IMR-90 (cell line): Measurements from ENCODE around the gene HYKK. TPM values are rescaled to one million over a fixed set of nuclear protein-coding genes. Genes with fewer than 3 reads are reported as not detected.
"Not testable (repeated sequence)": the region's sequence is repeated elsewhere in the genome, so short reads cannot be mapped to it uniquely, and the experiment has no call there.

Experiments
- ATAC-seq: fragments of 200-7000 bp; cut with Tn5 transposase; 2 replicates; pipeline ENCODE4 v1.9.1; 2020; ENCODE audit warnings: low read depth, mild to moderate bottlenecking, moderate library complexity
- BruUV-seq: library from RNA; stranded (reverse); fragments of 400-500 nt; replicated peaks from 2 replicates; lab custom pipeline; 2021; lab: Mats Ljungman, UMichigan
- CTCF ChIA-PET: fragments of 300-600 bp; formaldehyde crosslinking; extraction: SDS; loops from one replicate; lab custom pipeline; 2021; ENCODE audit warnings: antibody characterized with exemption; lab: Yijun Ruan, JAX
- POLR2A ChIA-PET: fragments of 300-600 bp; sonication (Branson Sonifier 250); formaldehyde crosslinking; loops from one replicate; lab custom pipeline; 2022; ENCODE audit warnings: antibody characterized with exemption; ENCODE audit not compliant: unreplicated experiment; lab: Charles Lee
- DNase-seq: peaks from one replicate; pipeline ENCODE4 v3.0.0; 2013
- H2AFZ ChIP-seq: replicated peaks from 2 replicates; pipeline ENCODE3; 2013; ENCODE audit warnings: low read length, mild to moderate bottlenecking; ENCODE audit not compliant: poor library complexity
- H2AK5ac ChIP-seq: 2 replicates; pipeline ENCODE4 v1.6.1; 2013; ENCODE audit warnings: low read depth, low read length, inconsistent platforms
- H2AK9ac ChIP-seq: replicated peaks from 2 replicates; pipeline ENCODE3; 2013; ENCODE audit warnings: mild to moderate bottlenecking, low read depth, low read length, moderate library complexity; ENCODE audit not compliant: poor library complexity
- H2BK120ac ChIP-seq: 2 replicates; pipeline ENCODE4 v1.6.1; 2013; ENCODE audit warnings: low read depth, low read length, inconsistent platforms
- H2BK15ac ChIP-seq: 3 replicates; pipeline ENCODE4 v1.6.1; 2013; ENCODE audit warnings: low read depth, low read length, inconsistent platforms
- H2BK20ac ChIP-seq: 2 replicates; pipeline ENCODE4 v1.6.1; 2013; ENCODE audit warnings: low read depth, mild to moderate bottlenecking, inconsistent platforms, low read length, moderate library complexity
- H2BK5ac ChIP-seq: 2 replicates; pipeline ENCODE4 v1.6.1; 2013; ENCODE audit warnings: mild to moderate bottlenecking, low read depth, low read length, inconsistent platforms; ENCODE audit not compliant: poor library complexity, severe bottlenecking
- H3K14ac ChIP-seq: replicated peaks from 2 replicates; pipeline ENCODE4 v1.6.1; 2013; ENCODE audit warnings: low read depth, low read length, inconsistent platforms
- H3K18ac ChIP-seq: 2 replicates; pipeline ENCODE4 v1.6.1; 2013; ENCODE audit warnings: low read depth, low read length, control low read depth
- H3K23ac ChIP-seq: 2 replicates; pipeline ENCODE4 v1.6.1; 2013; ENCODE audit warnings: low read depth, low read length, inconsistent platforms
- H3K27ac ChIP-seq: 2 replicates; pipeline ENCODE4 v1.5.1; 2013; ENCODE audit warnings: mild to moderate bottlenecking, control low read depth, low read length; ENCODE audit not compliant: insufficient read depth
- H3K27me3 ChIP-seq: 2 replicates; pipeline ENCODE4 v1.6.1; 2013; ENCODE audit warnings: low read length; ENCODE audit not compliant: control insufficient read depth, insufficient read depth
- H3K36me3 ChIP-seq: 2 replicates; pipeline ENCODE4 v1.6.1; 2013; ENCODE audit warnings: low read length, mixed read lengths; ENCODE audit not compliant: control insufficient read depth, insufficient read depth
- H3K4ac ChIP-seq: 2 replicates; pipeline ENCODE4 v1.6.1; 2013; ENCODE audit warnings: low read depth, low read length, inconsistent platforms
- H3K4me1 ChIP-seq: 2 replicates; pipeline ENCODE4 v1.6.1; 2013; ENCODE audit warnings: low read length, mixed read lengths; ENCODE audit not compliant: control insufficient read depth, insufficient read depth
- H3K4me2 ChIP-seq: 2 replicates; pipeline ENCODE4 v1.6.1; 2013; ENCODE audit warnings: low read depth, mild to moderate bottlenecking, control low read depth, low read length, moderate library complexity
- H3K4me3 ChIP-seq: 2 replicates; pipeline ENCODE4 v1.5.1; 2013; ENCODE audit warnings: low read depth, mild to moderate bottlenecking, control low read depth, low read length, moderate library complexity; ENCODE audit not compliant: insufficient read depth
- H3K56ac ChIP-seq: 2 replicates; pipeline ENCODE4 v1.6.1; 2013; ENCODE audit warnings: low read length, inconsistent platforms; ENCODE audit not compliant: insufficient read depth; ENCODE audit errors: extremely low read depth
- H3K79me1 ChIP-seq, 2 experiments: 2 replicates each; pipeline ENCODE4 v1.6.1; 2013; ENCODE audit warnings: low read length in 2 of 2, inconsistent platforms in 1 of 2, low read depth in 1 of 2
- H3K9ac ChIP-seq: 2 replicates; pipeline ENCODE4 v1.6.1; 2013; ENCODE audit warnings: low read depth, low read length, control low read depth
- H3K9me1 ChIP-seq: 2 replicates; pipeline ENCODE4 v1.6.1; 2013; ENCODE audit warnings: low read length, inconsistent platforms; ENCODE audit not compliant: insufficient read depth
- H3K9me3 ChIP-seq: 2 replicates; pipeline ENCODE4 v1.6.1; 2013; ENCODE audit warnings: low read length; ENCODE audit not compliant: control insufficient read depth, insufficient read depth
- H4K20me1 ChIP-seq: 2 replicates; pipeline ENCODE4 v1.6.1; 2013; ENCODE audit warnings: low read length, inconsistent platforms; ENCODE audit not compliant: insufficient read depth
- H4K5ac ChIP-seq: 2 replicates; pipeline ENCODE4 v1.6.1; 2013; ENCODE audit warnings: mild to moderate bottlenecking, low read depth, low read length, control low read depth
- H4K8ac ChIP-seq, 2 experiments: 2 replicates each; pipeline ENCODE4 v1.6.1; 2013; ENCODE audit warnings: low read depth in 2 of 2, low read length in 2 of 2, control low read depth in 1 of 2, inconsistent platforms in 1 of 2
- H4K91ac ChIP-seq: 2 replicates; pipeline ENCODE4 v1.6.1; 2013; ENCODE audit warnings: low read depth, low read length, inconsistent platforms; ENCODE audit not compliant: insufficient read depth
- WGBS, 2 experiments: methylation state at CpG; one replicate each; pipeline versions ENCODE4 v1.1.5 to v1.1.7; 2013; ENCODE audit warnings: missing lambda C conversion rate in 2 of 2; ENCODE audit not compliant: insufficient read length in 1 of 2; ENCODE audit errors: extremely low coverage in 2 of 2; 5-methylcytosine and 5-hydroxymethylcytosine counted together
- dilution Hi-C: fragments of 300-500 bp; cut with HindIII; formaldehyde crosslinking; loops from one replicate; pipeline ENCODE4 v1.14.3; 2018; ENCODE audit warnings: low sequenced_read_pairs; ENCODE audit not compliant: unreplicated experiment
- in situ Hi-C: fragments of 300-500 bp; cut with MboI; formaldehyde crosslinking; loops from 3 replicates; pipeline ENCODE4 v1.14.3; 2019; ENCODE audit warnings: low sequenced_read_pairs, inconsistent platforms, mixed read lengths
- intact Hi-C: fragments of 100-400 bp; cut with micrococcal nuclease; formaldehyde crosslinking; loops from 2 replicates; pipeline ENCODE4 v1.10.0; 2022
- polyA plus RNA-seq, 3 experiments: library from polyadenylated mRNA; depleted of rRNA; stranded (reverse); fragments of >200 nt; gene quantifications; 2 replicates each; pipeline ENCODE4 v1.2.3, GENCODE V29; 2012; ENCODE audit warnings: low replicate concordance in 1 of 3
- total RNA-seq: library from RNA; depleted of rRNA; stranded (reverse); fragments of >200 nt; gene quantifications from 2 replicates; pipeline ENCODE4 v1.2.3, GENCODE V29; 2012

HYKK gene
- total and polyA plus RNA-seq, 2 of the 4 experiments (the other 2 are of a cell fraction), result 3.8 to 5.6 TPM

GRCh38 chr15:78520035-78520434 lies 12.7 kb downstream of the HYKK start:
- H3K14ac ChIP-seq, BruUV-seq, intact Hi-C loops, H3K4me1 ChIP-seq, H4K5ac ChIP-seq, ATAC-seq, H4K20me1 ChIP-seq, CTCF ChIA-PET, H3K36me3 ChIP-seq, H2BK20ac ChIP-seq, H3K18ac ChIP-seq, H2BK120ac ChIP-seq, POLR2A ChIA-PET, H3K9me3 ChIP-seq, H2AFZ ChIP-seq, H3K23ac ChIP-seq, H2BK5ac ChIP-seq, H3K4me3 ChIP-seq, H3K9ac ChIP-seq, in situ Hi-C loops, H3K9me1 ChIP-seq, H4K8ac ChIP-seq, DNase-seq, H4K91ac ChIP-seq, H2AK9ac ChIP-seq, H3K27me3 ChIP-seq, dilution Hi-C loops, H2AK5ac ChIP-seq, H3K79me1 ChIP-seq, H3K4me2 ChIP-seq, H3K56ac ChIP-seq, H2BK15ac ChIP-seq, H3K4ac ChIP-seq, H3K27ac ChIP-seq: not testable (repeated sequence)
- 100% methylated on average over 1 of the region's 3 CpGs; no CpG with 5 or more reads in 1 of the 2 experiments for WGBS, 2 experiments
